GM12874 (cell line): ENCODE results near the gene EN2.

Experiments
- CTCF ChIP-seq: IDR thresholded peaks from 2 replicates; pipeline ENCODE4 v1.5.1; 2011; ENCODE audit warnings: low read depth, mild to moderate bottlenecking, control low read depth, low read length, moderate library complexity; ENCODE audit not compliant: insufficient read depth

Gene EN2

DNA sequence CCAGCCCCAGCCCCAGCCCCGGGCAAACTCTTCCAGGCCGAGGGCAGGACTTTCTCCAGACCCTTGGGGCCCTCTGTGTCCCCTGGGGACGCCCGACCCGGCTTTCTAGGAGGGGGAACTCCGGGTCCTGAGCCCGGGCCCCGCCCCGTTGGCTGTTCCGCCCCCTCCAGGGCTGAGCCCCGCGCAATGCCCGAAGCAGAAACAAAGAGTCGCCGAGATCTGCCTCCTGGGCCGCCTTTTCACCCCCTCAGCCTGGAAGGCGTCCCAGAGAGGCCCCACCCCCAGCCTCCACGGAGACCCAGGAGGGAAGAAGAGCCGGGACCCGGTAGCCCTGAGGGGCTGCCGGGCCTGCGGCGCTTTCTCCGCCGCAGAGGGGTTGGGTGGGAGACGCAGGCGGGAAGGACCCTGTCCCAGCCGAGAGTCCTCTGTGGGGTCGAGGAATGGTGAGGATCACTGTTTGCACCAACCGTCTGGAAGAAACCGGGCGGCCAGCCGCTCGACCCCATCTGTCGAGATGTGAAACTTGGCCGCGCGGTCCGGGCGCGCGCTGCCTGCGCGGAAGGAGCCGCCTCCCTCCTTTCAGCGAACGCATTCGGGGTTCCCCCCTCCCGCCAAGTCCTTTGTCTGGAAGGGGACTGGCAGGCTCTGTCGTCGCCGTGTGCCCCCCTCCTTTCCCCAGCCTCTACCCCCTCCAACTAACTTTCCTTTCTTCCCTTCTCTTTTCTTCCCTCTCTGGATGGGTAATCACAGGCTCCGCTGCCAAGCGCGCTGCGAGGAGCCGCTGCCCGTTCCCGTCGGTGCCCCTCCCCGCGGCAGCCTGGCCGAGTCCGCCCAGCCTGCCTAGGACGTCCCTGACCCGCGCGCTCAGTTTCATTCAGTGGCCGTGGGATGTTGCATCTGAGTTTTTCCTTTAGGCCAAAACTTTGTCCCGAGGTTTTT, 10.2 kb downstream of the EN2 start:
- no peak for TF ChIP-seq CTCF

GRCh38 chr7:155468785-155469148, 10.8 kb downstream of the EN2 start:
- no peak for TF ChIP-seq CTCF

GRCh38 chr7:155469311-155470185, 11.6 kb downstream of the EN2 start:
- TF ChIP-seq CTCF = no peak

- no peak for TF ChIP-seq CTCF
These were observed 12.2 kb downstream of the EN2 start for GRCh38 chr7:155470186-155470487.

DNA sequence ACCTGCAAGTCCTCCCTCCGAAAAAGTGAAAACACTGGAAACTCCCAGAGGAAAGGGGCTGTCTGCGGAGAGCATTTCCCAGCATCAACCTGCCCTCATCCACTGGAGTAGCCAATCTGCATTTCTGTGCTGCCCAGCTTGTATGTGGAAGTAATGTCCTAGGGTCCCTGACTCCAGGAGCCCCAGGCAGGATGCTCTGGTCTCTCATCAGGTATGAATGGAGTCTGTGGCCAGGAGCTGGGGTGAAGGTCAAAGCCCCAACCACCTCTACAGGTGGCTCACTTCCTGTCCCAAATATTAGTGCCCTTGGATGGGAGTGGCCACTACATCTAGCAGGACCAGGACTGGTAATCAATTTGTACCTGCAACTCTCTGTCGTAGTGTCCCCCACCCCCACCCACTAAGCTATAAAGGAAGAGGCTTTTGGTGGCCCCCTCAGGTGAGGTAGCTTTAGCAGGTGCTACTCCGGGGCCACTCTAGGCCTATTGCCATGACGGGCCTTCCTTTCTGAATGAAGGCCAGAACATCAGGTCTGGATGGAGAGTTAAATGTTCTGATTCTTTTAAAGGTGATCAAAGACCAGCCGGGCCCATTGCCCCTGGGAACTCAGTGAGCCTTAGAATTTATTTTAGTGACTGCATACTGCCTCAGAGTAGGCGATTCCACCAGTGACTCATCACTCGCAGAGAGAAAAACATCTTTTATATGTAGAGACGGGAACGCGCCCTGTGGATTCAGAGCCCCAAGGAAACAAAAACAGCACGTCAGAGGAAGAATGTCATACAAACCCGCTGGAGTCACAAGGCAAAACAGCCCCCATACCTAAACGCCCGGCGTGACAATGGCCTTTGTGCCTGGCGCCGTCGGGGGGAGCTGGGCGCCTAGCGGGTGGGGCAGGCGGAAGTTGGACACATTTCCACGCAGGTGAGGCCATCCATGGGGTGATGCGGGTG, 13.0 kb downstream of the EN2 start:
- TF ChIP-seq CTCF = no peak

DNA sequence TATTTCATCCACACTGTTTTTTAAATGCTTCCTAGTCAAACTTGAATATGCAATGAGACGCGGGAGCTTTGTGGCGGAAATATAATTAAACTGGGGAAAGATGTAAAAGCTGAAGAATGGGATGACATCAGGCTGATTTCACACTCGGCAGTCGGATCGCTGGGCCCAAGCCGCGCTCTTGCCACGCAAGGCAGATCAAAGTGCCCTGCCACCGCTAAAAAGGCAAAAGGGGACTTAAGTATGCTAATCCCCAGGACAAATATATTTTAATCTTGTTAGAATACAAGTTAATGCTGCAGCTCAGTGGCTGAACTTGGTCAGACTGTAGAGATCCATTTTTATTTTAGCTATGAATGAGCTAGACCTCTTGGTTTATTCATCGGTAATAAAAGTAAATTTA, 13.8 kb downstream of the EN2 start:
- TF ChIP-seq CTCF = no peak
